K562 (cell line): ENCODE data around the gene FCHSD1. TPM values are rescaled to one million over a fixed set of nuclear protein-coding genes. Genes with fewer than 3 reads are reported as not detected.

Source experiments
- ATF7 ChIP-seq: fragments of 450-650 bp; IDR thresholded peaks from 2 replicates; pipeline ENCODE4 v1.7.1; 2014; ENCODE audit warnings: mild to moderate bottlenecking, moderate library complexity
- CBX3 ChIP-seq, 2 experiments: IDR thresholded peaks; 1 replicate in 1 of 2; 2 replicates in 1 of 2; pipeline ENCODE4 v1.6.1; 2012; ENCODE audit warnings: inconsistent platforms in 2 of 2, low read length in 2 of 2, borderline replicate concordance in 1 of 2, control low read depth in 1 of 2
- ETS1 ChIP-seq: conservative IDR thresholded peaks from 2 replicates; pipeline ENCODE4 v1.6.1; 2011; ENCODE audit warnings: low read depth, mild to moderate bottlenecking, low read length; ENCODE audit not compliant: control insufficient read depth
- FIP1L1 ChIP-seq: fragments of 200-400 bp; formaldehyde crosslinking; IDR thresholded peaks from 2 replicates; pipeline ENCODE4 v1.6.1; 2018; ENCODE audit warnings: mild to moderate bottlenecking, low read depth, low read length; ENCODE audit not compliant: poor library complexity, severe bottlenecking
- FOXJ3 ChIP-seq: sonication (generic); formaldehyde crosslinking; IDR thresholded peaks from 2 replicates; pipeline ENCODE4 v1.4.0; 2020; ENCODE audit warnings: mild to moderate bottlenecking, missing genetic modification reagents
- GABPA ChIP-seq: fragments of 200-800 bp; sonication (Bioruptor generic); conservative IDR thresholded peaks from 2 replicates; pipeline ENCODE4 v1.6.1; 2016; ENCODE audit warnings: low read depth, missing genetic modification characterization, missing compliant biosample characterization
- KDM2B ChIP-seq: fragments of 250-450 bp; sonication (Bioruptor Pico); IDR thresholded peaks from 2 replicates; pipeline ENCODE4 v1.8.0; 2021; ENCODE audit warnings: mild to moderate bottlenecking, moderate library complexity
- KLF10 ChIP-seq: fragments of 250-450 bp; sonication (Bioruptor Pico); IDR thresholded peaks from 2 replicates; pipeline ENCODE4 v1.6.1; 2021; ENCODE audit warnings: matching md5 sums
- MTF1 ChIP-seq: fragments of 250-450 bp; sonication (Bioruptor Pico); IDR thresholded peaks from 2 replicates; pipeline ENCODE4 v1.9.0; 2021; ENCODE audit warnings: moderate library complexity, mild to moderate bottlenecking, inconsistent platforms, borderline replicate concordance
- MXI1 ChIP-seq: IDR thresholded peaks from 2 replicates; pipeline ENCODE4 v1.6.1; 2011; ENCODE audit warnings: low read depth, mild to moderate bottlenecking, improper control_type of control experiment, low read length
- NR2F6 ChIP-seq: fragments of 450-650 bp; formaldehyde crosslinking; IDR thresholded peaks from 2 replicates; pipeline ENCODE4 v1.4.0; 2020; ENCODE audit warnings: mild to moderate bottlenecking
- POLR2AphosphoS2 ChIP-seq: IDR thresholded peaks from 2 replicates; pipeline ENCODE4 v1.6.1; 2012; ENCODE audit warnings: low read length, improper control_type of control experiment
- ZFPM2 ChIP-seq: fragments of 250-450 bp; sonication (Bioruptor Pico); IDR thresholded peaks from 2 replicates; pipeline ENCODE4 v1.5.1; 2022; ENCODE audit warnings: mild to moderate bottlenecking
- ZNF780A ChIP-seq: fragments of 250-450 bp; sonication (Bioruptor Pico); IDR thresholded peaks from 2 replicates; pipeline ENCODE4 v1.5.0; 2021; ENCODE audit warnings: mild to moderate bottlenecking
- ZZZ3 ChIP-seq: fragments of 450-650 bp; IDR thresholded peaks from 2 replicates; pipeline ENCODE4 v1.6.1; 2016; ENCODE audit warnings: antibody characterized with exemption, mild to moderate bottlenecking, moderate library complexity
- polyA plus RNA-seq, 8 experiments: library from polyadenylated mRNA; depleted of rRNA in 4 of 8; stranded (reverse) in 5 of 8; unstranded in 3 of 8; fragments of >200 nt; fragmentation: Nextera tagmentation in 2 of 8; fragmentation: Illumina TruSeq in 1 of 8; extraction: Ambion mirVana in 2 of 8; extraction: Trizol in 1 of 8; gene quantifications; 2 replicates each; pipeline versions ENCODE4 v1.2.1 to v1.2.3, GENCODE V29; 2011 to 2014; ENCODE audit warnings: inconsistent platforms in 1 of 8, missing spikeins in 1 of 8
- total RNA-seq, 7 experiments: library from RNA; depleted of rRNA in 6 of 7; stranded (reverse); fragments of >200 nt in 6 of 7; fragmentation: Illumina TruSeq in 2 of 7; extraction: Trizol in 2 of 7; gene quantifications; 2 replicates each; pipeline versions ENCODE4 v1.2.1 to v1.2.3, GENCODE V29; 2011 to 2021; ENCODE audit warnings: low replicate concordance in 1 of 7
- TF ChIP-seq, protein P1 (sequence below): fragments of 250-450 bp; sonication (Bioruptor Pico); IDR thresholded peaks from 2 replicates; pipeline ENCODE4 v1.5.0; 2021
- TF ChIP-seq, protein P2 (sequence below): fragments of 200-600 bp; sonication (generic); IDR thresholded peaks from one replicate; pipeline ENCODE4 v1.6.1; 2012; ENCODE audit warnings: mild to moderate bottlenecking, low read depth, low read length, inconsistent platforms

Gene FCHSD1
- total and polyA plus RNA-seq, 9 of the 15 experiments (the other 6 are each of a cell fraction or from before 2014, with no cell fraction given) = 0.35 to 37.5 (median 13.6) TPM

GRCh38 chr5:141651728-141652105 lies 499 bp upstream of the FCHSD1 start (continued):
- TF ChIP-seq, protein P1, sequence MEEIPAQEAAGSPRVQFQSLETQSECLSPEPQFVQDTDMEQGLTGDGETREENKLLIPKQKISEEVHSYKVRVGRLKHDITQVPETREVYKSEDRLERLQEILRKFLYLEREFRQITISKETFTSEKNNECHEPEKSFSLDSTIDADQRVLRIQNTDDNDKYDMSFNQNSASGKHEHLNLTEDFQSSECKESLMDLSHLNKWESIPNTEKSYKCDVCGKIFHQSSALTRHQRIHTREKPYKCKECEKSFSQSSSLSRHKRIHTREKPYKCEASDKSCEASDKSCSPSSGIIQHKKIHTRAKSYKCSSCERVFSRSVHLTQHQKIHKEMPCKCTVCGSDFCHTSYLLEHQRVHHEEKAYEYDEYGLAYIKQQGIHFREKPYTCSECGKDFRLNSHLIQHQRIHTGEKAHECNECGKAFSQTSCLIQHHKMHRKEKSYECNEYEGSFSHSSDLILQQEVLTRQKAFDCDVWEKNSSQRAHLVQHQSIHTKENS (CRISPR knock-in tag) = no peak
- no peak for TF ChIP-seq ZNF780A
- TF ChIP-seq MTF1 (CRISPR knock-in tag) = no peak
- no peak for TF ChIP-seq KLF10 (CRISPR knock-in tag)
- TF ChIP-seq ATF7 = no peak
- TF ChIP-seq FOXJ3 = no peak
- TF ChIP-seq ETS1 = no peak
- no peak for TF ChIP-seq POLR2AphosphoS2
- no peak for TF ChIP-seq NR2F6 (CRISPR knock-in tag)
- TF ChIP-seq, protein P2, sequence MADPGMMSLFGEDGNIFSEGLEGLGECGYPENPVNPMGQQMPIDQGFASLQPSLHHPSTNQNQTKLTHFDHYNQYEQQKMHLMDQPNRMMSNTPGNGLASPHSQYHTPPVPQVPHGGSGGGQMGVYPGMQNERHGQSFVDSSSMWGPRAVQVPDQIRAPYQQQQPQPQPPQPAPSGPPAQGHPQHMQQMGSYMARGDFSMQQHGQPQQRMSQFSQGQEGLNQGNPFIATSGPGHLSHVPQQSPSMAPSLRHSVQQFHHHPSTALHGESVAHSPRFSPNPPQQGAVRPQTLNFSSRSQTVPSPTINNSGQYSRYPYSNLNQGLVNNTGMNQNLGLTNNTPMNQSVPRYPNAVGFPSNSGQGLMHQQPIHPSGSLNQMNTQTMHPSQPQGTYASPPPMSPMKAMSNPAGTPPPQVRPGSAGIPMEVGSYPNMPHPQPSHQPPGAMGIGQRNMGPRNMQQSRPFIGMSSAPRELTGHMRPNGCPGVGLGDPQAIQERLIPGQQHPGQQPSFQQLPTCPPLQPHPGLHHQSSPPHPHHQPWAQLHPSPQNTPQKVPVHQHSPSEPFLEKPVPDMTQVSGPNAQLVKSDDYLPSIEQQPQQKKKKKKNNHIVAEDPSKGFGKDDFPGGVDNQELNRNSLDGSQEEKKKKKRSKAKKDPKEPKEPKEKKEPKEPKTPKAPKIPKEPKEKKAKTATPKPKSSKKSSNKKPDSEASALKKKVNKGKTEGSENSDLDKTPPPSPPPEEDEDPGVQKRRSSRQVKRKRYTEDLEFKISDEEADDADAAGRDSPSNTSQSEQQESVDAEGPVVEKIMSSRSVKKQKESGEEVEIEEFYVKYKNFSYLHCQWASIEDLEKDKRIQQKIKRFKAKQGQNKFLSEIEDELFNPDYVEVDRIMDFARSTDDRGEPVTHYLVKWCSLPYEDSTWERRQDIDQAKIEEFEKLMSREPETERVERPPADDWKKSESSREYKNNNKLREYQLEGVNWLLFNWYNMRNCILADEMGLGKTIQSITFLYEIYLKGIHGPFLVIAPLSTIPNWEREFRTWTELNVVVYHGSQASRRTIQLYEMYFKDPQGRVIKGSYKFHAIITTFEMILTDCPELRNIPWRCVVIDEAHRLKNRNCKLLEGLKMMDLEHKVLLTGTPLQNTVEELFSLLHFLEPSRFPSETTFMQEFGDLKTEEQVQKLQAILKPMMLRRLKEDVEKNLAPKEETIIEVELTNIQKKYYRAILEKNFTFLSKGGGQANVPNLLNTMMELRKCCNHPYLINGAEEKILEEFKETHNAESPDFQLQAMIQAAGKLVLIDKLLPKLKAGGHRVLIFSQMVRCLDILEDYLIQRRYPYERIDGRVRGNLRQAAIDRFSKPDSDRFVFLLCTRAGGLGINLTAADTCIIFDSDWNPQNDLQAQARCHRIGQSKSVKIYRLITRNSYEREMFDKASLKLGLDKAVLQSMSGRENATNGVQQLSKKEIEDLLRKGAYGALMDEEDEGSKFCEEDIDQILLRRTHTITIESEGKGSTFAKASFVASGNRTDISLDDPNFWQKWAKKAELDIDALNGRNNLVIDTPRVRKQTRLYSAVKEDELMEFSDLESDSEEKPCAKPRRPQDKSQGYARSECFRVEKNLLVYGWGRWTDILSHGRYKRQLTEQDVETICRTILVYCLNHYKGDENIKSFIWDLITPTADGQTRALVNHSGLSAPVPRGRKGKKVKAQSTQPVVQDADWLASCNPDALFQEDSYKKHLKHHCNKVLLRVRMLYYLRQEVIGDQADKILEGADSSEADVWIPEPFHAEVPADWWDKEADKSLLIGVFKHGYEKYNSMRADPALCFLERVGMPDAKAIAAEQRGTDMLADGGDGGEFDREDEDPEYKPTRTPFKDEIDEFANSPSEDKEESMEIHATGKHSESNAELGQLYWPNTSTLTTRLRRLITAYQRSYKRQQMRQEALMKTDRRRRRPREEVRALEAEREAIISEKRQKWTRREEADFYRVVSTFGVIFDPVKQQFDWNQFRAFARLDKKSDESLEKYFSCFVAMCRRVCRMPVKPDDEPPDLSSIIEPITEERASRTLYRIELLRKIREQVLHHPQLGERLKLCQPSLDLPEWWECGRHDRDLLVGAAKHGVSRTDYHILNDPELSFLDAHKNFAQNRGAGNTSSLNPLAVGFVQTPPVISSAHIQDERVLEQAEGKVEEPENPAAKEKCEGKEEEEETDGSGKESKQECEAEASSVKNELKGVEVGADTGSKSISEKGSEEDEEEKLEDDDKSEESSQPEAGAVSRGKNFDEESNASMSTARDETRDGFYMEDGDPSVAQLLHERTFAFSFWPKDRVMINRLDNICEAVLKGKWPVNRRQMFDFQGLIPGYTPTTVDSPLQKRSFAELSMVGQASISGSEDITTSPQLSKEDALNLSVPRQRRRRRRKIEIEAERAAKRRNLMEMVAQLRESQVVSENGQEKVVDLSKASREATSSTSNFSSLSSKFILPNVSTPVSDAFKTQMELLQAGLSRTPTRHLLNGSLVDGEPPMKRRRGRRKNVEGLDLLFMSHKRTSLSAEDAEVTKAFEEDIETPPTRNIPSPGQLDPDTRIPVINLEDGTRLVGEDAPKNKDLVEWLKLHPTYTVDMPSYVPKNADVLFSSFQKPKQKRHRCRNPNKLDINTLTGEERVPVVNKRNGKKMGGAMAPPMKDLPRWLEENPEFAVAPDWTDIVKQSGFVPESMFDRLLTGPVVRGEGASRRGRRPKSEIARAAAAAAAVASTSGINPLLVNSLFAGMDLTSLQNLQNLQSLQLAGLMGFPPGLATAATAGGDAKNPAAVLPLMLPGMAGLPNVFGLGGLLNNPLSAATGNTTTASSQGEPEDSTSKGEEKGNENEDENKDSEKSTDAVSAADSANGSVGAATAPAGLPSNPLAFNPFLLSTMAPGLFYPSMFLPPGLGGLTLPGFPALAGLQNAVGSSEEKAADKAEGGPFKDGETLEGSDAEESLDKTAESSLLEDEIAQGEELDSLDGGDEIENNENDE = no peak
- TF ChIP-seq ZZZ3 = no peak
- TF ChIP-seq MXI1 = no peak
- TF ChIP-seq CBX3 (IDR thresholded peaks at IDR 0.05; ENCODE audit: borderline replicate concordance in 1 of 2, low read length in 2 of 2) = no peak
- TF ChIP-seq KDM2B (CRISPR knock-in tag) = no peak
- TF ChIP-seq ZFPM2 (CRISPR knock-in tag) = no peak
- 0 out of 2 replicates have a peak, but pooled peaks have one; percentile 13 for TF ChIP-seq GABPA (tag)
- TF ChIP-seq FIP1L1 = no peak
